ENCODE measurements around the gene CXCR4.
"Not testable (repeated sequence)": the region's sequence is repeated elsewhere in the genome, so short reads cannot be mapped to it uniquely, and the experiment has no call there.

The CXCR4 gene

GRCh38 chr2:136114382-136114781, 3.6 kb downstream of the CXCR4 start:
- DNase-seq (ENCODE audit: low spot score), result no peak

- DNase-seq (ENCODE audit: low spot score), result no peak
These were observed 4.6 kb downstream of the CXCR4 start for GRCh38 chr2:136113209-136113971.

- no peak for DNase-seq (ENCODE audit: low spot score)
These were observed 5.4 kb downstream of the CXCR4 start for GRCh38 chr2:136112317-136113208.

- no peak for DNase-seq (ENCODE audit: low spot score)
These were observed 6.2 kb downstream of the CXCR4 start for GRCh38 chr2:136111711-136112110.

GRCh38 chr2:136110526-136110925, 7.4 kb downstream of the CXCR4 start:
- DNase-seq (ENCODE audit: low spot score), result no peak

GRCh38 chr2:136108463-136108862, 9.5 kb downstream of the CXCR4 start:
- DNase-seq (ENCODE audit: low spot score), result no peak

GRCh38 chr2:136107051-136108033, 10.6 kb downstream of the CXCR4 start:
- DNase-seq (ENCODE audit: low spot score), result no peak

GRCh38 chr2:136106505-136106904, 11.4 kb downstream of the CXCR4 start:
- DNase-seq (ENCODE audit: low spot score), result no peak

GRCh38 chr2:136104977-136105376, 13.0 kb downstream of the CXCR4 start:
- DNase-seq (ENCODE audit: low spot score), result no peak

GRCh38 chr2:136101042-136101441, 16.9 kb downstream of the CXCR4 start:
- no peak for DNase-seq (ENCODE audit: low spot score)

GRCh38 chr2:136098441-136098840, 19.5 kb downstream of the CXCR4 start:
- no peak for DNase-seq (ENCODE audit: low spot score)

- no peak for DNase-seq (ENCODE audit: low spot score)
These were observed 24.4 kb downstream of the CXCR4 start for GRCh38 chr2:136093583-136093982.

- no peak for DNase-seq (ENCODE audit: low spot score)
These were observed 26.1 kb downstream of the CXCR4 start for GRCh38 chr2:136091899-136092298.

- DNase-seq (ENCODE audit: low spot score), result not testable (repeated sequence)
These were observed 30.0 kb downstream of the CXCR4 start for GRCh38 chr2:136087901-136088460.

GRCh38 chr2:136086253-136087016, 31.5 kb downstream of the CXCR4 start:
- no peak for DNase-seq (ENCODE audit: low spot score)

- DNase-seq (ENCODE audit: low spot score), result no peak
These were observed 32.3 kb downstream of the CXCR4 start for GRCh38 chr2:136085453-136086209.

GRCh38 chr2:136081582-136082210, 36.3 kb downstream of the CXCR4 start:
- DNase-seq (ENCODE audit: low spot score), result no peak

GRCh38 chr2:136080114-136080513, 37.8 kb downstream of the CXCR4 start:
- DNase-seq (ENCODE audit: low spot score), result no peak

- no peak for DNase-seq (ENCODE audit: low spot score)
These were observed 40.8 kb downstream of the CXCR4 start for GRCh38 chr2:136077107-136077506.

- no peak for DNase-seq (ENCODE audit: low spot score)
These were observed 42.5 kb downstream of the CXCR4 start for GRCh38 chr2:136075476-136075875.

All from cerebellar cortex (tissue), 1 donor.